Measurements from ENCODE around the gene EFNB2.
A peak's percentile ranks its signal among the peaks of the same experiment; 100 is the strongest.

EFNB2 gene

DNA sequence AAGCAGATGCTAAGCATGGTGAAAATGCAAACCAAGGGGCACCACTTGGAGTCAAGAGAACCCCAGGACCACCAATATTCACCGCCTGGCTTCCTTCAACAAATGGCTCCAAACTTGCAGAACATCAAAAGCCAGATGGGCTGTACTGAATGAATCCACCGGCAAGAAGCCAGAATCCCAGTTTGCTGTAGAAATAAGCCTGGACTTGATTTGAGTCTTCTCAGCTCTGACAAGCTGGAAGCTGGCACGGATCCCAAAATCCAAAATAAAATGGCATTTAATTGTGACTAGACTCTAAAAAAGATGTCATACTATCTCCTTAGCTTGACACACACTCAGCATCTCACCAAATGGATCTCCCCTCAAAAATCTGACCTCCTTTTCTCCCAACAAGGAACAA is 11.9 kb downstream of the EFNB2 start:
- no peak for DNase-seq

DNA sequence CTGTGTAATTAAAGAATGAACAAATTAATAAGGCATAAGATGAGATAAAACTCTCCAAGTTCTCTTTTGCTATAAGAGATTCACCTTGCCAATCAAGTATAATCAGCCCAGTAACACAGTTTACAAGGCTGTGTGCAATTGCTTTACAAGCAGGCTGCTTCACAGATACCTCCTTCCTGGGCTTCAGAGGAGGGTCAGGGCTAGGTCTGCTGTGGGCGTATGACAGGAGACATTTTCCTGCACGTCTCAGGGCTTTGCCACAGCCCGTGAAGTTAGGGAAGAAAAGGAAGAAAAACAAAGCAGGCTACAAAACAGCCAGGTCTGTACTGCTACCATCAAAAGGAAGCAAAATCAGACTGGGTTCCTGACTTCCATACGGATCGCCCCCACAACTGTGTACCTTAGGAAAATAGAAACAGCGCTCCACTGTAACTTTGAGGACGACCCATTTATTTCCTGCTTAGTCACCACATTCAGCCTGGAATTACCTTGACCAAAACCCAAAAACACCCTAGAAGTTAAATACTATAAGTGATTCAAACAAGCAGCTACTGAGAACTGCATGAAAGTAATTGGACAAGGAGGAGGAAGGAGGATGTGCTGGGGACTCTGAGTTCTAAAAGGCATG is 12.4 kb downstream of the EFNB2 start:
- no peak for DNase-seq

DNA sequence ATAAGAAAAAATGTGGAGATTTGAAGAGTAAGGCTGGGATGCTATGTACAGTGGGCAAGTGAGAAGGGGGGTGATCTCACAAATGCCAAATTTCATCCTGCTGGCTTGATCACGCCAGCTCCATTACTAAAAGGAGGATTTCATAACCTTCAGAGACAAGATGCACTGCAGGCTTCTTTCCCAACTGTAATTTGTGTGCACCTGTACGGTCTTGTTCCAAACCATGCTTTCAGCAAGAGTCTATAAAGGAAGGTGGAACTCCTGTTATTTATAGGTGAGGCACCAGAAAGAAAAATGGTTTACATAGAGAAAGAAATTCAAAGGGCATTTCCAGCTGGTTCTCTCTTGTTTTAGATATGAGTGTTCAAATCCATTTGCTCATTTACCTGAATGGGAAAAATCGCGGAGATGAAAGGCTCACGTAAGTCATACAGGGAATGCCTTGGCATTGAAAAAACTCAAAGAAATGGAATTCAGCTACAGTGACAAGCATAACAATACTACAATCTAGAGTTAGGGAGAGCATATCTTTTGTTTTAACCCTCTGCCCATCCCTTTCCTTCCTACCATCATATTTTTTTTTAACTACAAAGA is 13.3 kb downstream of the EFNB2 start:
- no peak for DNase-seq

DNA sequence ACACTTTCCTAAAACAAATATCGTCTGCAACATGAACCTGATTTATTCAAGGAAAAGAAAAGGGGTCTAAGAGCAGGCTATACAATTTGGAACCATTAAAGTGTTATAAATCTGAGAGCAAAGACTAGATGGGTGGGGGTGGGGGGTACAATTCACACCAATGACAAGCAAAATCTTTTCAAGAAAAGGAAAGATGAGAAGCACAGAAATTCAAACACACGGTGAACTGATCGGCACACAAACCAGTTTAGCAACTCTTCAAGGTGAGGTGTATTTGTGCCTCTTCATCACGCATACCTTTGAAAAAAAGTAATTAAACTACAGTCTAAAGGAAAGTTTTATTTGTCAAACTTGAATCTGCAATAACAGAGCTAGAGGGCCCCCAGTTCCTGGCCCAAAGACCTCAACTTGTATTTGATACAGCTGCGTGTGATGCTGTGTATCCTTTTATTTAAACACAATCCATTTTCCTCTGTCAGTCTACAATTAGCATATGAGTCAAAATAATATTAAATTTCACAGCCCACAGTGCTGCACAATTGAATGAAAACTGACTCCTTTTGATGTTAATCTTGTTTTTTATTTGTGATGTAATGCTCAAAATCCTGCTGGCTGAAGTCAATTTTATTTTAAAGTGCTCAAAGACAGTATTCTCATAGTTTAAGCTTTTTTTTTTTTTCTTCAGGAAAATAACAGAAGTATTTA is 14.2 kb downstream of the EFNB2 start:
- peak; percentile 49 for DNase-seq

DNA sequence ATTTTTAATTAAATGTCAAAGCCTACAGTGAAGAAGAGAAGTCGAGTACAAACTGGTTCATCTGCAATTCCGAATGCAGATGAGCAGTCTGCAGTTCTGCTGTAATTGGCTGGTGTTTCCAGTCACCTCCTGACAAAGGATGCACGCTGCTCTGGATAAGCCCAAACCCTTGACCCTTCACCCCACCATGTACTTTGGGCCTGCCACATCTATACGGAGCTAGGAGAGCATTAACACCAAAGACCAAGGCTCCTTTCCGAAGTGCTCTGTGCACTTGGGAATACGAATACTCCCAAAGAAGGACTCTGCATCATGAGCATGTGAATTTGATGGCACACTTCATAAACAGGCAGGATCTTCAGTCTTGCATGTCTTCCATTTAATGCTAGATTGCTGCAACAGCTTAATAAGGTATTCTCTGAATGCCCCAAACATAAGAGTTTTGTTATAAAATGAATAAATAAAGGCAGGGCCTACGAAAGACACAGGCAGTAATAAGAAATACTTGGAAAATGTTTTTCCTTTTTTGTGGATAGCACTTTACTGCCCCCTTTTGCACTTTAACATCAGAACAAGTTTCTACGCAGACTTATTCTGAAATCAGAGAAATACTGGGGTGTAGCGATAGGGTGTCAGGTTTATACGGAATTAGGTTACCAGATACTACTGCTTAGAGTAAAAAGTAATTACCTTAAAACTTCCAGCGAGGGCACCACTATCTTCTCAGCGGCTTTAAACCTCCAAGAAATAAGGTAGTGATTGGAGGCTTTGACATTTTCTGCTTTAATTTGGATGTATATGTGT is 15.0 kb downstream of the EFNB2 start:
- peak; percentile 1 for DNase-seq

DNA sequence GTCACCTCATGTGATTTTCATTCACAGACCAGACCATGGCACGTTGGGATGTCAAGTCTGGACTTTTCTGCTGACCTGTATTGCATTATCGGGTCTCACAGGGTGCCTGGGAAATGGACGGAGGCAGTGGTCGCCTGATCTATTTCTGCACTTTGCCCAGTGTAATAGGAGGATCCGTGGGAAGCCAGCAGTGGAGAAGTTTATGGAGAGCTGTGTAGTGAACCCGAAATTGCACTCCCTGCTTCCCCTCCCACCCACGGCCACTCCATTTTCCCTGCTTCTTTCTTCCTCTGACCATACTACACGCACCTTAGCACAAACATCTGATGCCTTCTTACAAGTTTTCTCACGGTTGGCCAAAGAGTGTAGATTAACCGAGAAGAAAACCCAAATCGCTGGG is 16.9 kb downstream of the EFNB2 start:
- no peak for DNase-seq

DNA sequence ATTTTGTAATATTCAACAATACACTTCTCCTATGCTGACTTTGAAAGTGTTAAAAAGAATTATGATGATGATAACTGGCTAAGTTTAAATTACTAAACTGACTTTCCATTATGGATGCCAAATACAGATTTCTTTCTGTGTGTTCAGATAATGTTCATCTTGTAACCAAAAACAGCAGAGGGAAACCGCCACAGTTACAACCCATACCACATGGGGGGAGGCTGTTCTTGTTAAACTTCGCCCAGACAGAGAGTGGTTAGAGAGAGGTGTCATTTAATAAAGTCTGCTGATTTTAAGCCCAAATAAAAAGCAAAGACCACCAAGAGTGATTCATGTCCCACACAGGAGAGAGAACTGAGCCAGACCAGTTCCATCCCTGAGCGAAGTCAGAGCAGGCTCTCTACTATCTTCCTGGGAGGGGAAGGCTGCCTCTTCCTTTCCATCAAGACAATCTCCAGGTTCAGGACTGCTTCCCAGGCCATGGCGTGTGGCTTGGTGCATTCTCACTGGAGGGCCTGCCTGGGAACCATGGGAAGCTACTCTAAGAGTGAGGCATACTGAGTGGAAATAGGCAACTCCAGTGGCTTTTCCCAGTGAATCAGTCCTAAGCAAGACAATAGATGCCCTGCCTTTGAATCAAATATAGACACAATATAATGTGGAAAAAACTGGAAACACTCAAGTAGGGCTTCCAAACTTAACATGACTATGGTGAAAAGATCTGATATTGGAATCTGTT is 18.2 kb downstream of the EFNB2 start:
- DNase-seq = no peak

DNA sequence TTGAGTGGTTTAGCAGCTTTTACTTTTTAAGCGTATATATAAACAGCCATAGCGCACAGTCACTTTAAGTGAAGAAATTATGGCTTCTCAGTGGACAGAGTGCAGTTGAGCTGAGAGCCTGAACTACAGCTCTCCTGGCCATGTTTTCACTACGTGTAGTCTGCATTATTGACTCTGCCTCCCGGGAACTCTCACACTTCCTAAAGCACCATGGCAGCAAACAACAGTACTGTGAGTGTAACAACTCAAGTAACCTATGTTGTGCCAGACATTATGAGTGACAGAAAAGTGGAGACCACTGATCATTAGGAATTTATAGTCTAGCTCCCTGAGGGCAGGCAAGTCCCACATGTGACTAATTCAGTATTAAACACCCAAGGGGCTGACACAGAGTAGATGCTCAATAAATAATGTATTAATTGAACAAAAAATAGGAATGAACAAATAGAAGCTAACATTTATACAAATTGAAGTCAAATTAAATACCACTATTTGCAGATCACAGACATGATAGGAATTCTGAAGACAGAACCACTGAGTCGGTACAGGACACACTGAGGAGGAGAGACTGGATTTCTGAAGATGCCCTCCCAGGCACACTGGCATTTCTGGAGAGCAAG is 19.7 kb downstream of the EFNB2 start:
- no peak for DNase-seq

DNA sequence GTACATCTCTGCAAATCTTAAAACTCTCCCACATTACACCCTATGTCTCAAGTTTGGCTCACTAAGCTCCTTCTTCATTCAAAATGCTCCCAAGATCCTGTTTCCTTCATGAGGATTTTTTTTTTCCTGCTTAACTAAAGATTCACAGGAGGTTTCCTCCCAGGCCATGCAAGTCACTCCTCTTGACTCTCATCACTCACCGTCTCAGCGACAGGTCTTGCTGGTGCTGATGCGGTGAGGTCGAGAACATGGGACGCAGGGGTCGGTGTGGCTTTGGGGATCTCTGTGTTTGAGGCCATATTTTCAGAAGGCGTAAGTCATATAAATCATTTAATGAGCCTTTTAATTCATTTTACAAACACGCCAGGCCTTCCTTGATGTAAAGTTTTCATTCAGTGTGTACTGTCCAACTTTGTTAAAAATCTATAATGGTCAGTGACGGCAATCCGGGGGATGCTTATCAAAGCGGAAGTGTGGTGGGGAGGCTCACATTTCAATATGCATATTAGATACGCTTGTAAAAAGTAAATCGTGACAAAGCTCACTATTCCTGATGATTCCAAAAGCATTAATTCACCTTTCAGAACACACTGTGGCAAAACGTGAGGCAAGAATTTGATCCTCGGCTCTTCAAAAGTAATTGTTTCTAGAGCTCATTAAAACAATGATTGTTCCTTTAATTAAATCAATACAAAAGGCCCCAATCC is 20.4 kb downstream of the EFNB2 start:
- no peak for DNase-seq

DNA sequence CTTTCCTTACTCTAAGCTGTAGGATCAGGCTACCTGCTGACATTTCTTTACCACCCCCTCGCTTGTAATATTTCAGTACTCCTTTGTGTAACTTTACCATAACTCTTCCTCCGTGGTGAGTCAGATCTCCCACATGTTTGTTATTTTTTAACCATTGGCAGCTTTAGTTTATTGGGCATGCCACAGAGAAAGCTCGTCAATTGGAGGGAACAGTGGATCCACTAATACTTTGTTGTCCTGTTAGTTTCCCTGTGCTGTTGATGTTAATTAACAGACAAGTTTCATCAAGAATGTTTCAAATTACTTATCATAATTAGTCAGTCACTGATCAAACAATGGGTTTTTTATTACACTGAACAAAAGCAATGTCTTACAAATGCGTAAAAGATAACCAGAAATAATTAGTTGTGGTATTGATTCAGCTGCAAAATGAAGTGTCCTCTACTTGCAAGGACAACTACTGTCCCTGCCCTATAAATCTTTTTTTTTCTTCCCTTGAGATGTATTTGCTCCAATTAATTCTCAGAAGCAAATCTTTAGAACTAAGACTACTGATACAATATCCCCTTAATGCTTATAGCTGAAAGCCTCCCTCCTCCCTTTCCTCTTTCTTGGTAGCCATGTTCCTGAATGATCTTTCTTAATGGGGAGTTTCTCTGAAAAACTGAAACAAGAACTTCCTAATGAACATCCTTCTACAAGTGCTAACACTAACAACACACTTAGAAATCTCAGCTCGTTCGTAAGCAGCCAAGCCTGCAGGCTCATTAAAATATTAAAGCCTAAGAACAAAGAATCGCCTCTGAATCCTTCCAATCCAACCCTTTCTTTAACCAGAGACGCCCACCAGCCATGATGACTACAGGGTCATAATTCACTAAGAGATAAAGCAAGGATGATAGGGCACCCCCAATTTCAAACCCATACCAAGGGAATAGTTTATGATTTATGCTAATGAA is 22.2 kb downstream of the EFNB2 start:
- DNase-seq = no peak

DNA sequence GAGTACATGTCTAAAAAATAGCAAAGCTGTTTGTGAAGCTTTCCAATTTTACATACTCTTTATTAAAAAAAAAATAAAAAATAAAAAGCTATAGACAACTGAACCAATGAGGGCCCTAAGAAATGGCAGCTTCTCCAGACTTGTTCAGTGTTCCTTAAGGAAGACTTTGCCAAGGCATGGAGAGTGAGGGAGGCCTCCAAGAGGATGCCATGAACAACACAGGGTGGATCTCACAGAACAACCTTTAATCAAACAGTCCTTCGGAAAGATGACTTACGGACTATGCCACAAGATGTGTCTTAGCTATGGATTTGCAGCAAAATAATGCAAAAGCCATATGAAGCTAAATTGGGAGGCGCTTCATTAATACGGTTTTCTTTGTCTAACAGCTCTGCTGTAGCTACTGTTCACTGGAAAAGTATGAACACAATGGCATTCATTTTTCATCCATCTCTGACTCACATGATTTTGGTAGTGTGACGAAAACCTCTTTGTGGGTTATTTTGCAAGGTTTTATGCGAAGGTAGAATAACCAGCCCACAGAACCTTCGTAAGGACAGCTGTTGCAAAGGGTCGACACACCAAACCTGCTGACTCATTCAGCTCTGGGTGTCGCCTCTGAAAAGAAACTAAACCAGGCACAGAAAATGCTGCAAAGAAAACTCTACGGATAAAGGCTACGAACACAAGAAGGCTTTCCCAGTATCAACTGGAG is 27.7 kb downstream of the EFNB2 start:
- DNase-seq = no peak

DNA sequence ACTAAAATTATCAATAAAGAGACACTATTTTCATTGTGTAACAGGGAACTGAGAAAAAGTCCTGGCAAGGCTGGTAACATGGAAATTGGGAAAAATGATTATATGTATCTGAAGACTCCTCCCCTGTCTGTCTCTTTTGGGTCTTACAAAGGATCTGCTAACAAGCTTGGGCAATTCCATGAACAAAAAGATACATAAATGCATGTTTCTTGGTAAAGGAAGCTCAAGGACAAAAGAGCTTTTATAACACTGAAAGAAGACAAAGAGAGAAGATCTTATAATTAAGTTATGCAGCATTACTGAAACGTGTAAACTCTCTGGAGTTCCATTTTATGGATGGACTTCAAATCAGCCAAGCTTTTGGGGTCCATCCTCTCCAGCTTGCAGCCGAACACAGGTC is 29.2 kb downstream of the EFNB2 start:
- no peak for DNase-seq

DNA sequence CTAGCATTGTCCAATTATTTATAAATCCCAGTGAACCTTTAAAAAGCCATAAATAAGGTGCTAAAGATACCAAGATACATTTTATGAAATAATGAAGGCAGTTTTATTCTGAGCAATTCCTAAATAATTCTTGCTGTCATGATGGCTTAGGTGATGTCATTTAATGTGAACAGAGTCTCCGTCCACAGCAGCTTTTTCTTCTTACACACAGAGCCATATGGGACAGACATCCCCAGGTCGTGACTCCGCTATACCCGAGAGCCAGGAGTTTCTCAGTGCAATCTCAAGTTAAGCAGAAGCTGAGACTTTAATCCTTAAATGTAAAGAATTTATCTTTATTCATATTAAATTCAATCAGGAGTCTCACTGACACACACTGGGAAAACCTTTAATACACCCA is 29.7 kb downstream of the EFNB2 start:
- DNase-seq = no peak

DNA sequence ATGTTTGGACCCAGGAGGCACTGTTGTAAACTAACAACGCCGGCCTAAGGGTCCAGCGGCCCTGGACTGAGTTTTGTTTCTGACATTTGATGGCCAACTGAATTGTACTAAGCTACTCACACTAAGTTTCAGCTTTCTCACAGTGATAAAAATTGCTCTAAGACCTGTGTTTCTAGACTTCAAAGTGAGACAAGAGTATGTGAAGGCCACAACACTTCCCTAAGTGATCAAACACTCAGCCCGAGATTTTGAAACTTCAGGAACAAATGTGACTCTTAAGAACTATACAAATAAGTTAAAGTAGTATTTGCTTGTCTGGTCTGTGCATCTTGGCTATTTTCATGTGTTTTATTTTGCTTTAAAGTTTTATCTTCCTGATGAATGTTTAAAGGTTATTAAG is 30.2 kb downstream of the EFNB2 start:
- no peak for DNase-seq

DNA sequence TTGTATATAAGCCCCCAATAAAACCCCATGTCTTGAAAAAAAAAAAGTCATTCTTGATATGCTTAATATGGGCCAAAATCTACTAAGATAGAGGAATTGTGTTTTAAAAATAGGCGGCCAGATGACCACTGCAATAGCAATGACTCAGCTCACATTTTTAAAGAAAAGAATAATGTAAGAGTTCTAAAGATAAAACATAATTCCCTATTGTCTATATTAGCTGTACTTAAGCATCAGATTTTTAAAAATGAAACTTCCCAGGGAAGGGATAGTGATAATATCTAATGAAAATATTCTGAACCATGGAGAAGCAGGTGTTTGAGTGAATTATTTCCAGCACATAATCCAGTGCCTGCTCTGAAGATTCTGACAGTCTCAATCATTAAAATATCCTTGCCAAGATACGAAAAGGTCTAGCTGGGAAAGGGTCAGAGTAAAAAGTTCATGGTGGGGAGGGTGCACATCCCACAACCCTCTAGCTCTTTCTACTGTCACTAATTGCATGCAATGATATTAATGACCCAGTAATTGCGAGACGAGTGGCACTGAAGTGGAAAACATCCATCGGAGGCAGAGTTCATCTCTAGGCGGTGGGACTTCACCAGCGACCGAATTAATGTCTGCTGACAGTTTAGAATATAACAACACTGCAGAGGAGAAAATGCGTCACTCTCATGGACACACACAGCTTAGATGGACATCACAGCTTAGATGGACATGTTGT is 31.6 kb downstream of the EFNB2 start:
- DNase-seq = no peak

DNA sequence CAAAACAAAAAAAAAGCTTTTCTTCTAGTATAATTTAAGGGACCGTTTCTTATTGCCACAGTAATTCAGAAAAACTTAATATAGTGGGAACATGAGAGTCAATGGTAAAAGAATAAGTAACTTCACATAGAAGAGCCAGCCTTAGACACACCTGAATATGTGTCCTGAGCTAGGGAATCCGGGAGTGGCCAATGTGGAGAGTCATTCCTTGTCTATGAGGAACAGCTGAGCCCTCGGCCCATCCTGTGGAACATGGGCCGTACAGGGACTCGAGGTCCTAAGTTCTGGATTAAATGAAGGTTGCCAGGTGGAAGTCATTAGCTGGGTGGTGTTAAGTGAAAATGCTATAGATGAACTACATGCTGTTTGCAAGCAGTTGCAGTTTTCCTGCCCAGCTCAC is 32.2 kb downstream of the EFNB2 start:
- no peak for DNase-seq

DNA sequence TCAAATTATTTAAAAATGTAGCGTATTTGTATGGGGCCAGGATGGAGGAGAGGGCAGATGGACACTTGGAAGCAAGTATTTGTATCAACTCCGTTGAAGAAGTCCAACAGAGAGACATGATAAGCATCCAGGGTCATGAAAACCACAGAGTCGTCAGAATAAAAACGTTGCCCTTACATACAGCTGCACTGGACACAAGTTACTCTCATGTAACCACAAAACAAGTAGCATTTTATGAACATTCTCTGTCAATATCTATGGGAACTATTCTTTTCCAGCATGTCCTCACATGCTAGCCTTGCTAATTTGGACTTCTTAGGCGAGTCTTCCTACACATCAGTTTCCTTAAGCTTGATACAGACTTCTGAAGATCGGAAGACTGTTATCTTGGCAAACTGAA is 35.0 kb downstream of the EFNB2 start:
- no peak for DNase-seq

DNA sequence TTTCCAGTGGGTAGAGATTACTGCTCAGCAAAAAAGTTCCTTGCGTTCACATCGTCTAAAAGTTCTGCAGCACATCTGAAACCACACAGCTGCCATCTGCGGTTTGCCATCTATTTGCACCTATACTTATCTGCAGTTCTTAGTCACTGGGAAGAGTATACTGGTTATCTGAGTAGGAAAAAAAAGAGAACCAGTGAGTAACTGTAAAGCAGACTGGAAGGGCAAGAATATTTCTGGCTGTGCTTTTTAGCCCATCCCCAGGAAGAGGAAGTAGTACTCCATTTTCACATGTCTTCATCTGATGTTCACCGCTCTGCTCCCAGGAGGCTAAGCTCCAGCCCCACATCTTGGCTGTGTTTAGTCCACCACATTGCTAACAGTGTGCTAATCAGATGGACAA is 35.6 kb downstream of the EFNB2 start:
- DNase-seq = peak; percentile 0

DNA sequence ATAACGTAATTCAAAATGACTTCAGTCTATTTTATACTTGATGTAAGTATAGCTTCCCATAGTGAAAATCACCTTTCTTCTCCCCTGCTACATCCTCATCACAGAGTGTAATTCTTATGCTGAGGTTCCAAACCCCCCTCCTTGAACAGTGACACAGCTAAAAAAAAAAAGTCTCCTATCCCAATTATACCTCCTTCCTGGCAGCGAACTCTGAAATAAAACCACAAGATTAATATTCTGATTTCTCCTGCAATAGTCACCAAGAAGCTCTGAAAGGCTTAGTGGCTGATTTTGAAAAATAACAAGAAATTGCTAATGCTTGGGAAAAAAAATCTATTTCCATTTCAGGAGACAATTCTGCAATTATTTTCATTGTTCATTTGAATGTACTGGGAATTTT is 36.3 kb downstream of the EFNB2 start:
- DNase-seq = no peak
